Right renal cortex interstitium (tissue), 3 donors: ENCODE data around the gene ALPL. TPM values are rescaled to one million over a fixed set of nuclear protein-coding genes. Genes with fewer than 3 reads are reported as not detected.

ENCODE experiments used
- polyA plus RNA-seq, 3 donors: library from polyadenylated mRNA; unstranded; fragments of 120-200 nt; gene quantifications; one replicate each; pipeline ENCODE4 v1.2.1, GENCODE V29; 2013; ENCODE audit not compliant: insufficient read length in 3 of 3

ALPL gene
- polyA plus RNA-seq, 3 donors = 29.1 to 30.4 (median 30.2) TPM

Other genes with a start within 250 kb of the ALPL start
- gene ECE1, start 219.0 kb upstream of the ALPL start, polyA plus RNA-seq = 10 to 100 TPM; 43.8 to 51.4 (median 44.4) TPM
- gene NBPF3, start 69.3 kb upstream of the ALPL start, polyA plus RNA-seq = 10 to 100 TPM; 16.9 to 21.2 (median 17.9) TPM
- gene RAP1GAP, start 159.9 kb downstream of the ALPL start, polyA plus RNA-seq = 10 to 100 TPM; 16.9 to 23.3 (median 20.7) TPM